Loucy (cell line): ENCODE data around the gene PRKACA.

Source experiments
- H2AFZ ChIP-seq: fragments of 200-600 bp; sonication (generic); 2 replicates; pipeline ENCODE4 v1.6.0; 2016; ENCODE audit warnings: antibody characterized with exemption, mild to moderate bottlenecking, low read length, moderate library complexity
- H3F3A ChIP-seq: fragments of 200-600 bp; 2 replicates; pipeline ENCODE4 v1.6.0; 2016; ENCODE audit warnings: antibody characterized with exemption, low read depth, mild to moderate bottlenecking
- H3K27me3 ChIP-seq: fragments of 200-600 bp; sonication (generic); 2 replicates; pipeline ENCODE4 v1.6.1; 2014; ENCODE audit warnings: low read length, mild to moderate bottlenecking; ENCODE audit not compliant: insufficient read depth, poor library complexity, severe bottlenecking
- H3K36me3 ChIP-seq: fragments of 200-600 bp; sonication (generic); 2 replicates; pipeline ENCODE4 v1.6.1; 2016; ENCODE audit warnings: low read length; ENCODE audit not compliant: insufficient read depth
- H3K4me1 ChIP-seq: fragments of 200-600 bp; sonication (generic); 2 replicates; pipeline ENCODE4 v1.5.1; 2014; ENCODE audit warnings: low read length, mild to moderate bottlenecking; ENCODE audit not compliant: insufficient read depth, poor library complexity, severe bottlenecking
- H3K4me2 ChIP-seq: fragments of 200-600 bp; sonication (generic); 2 replicates; pipeline ENCODE4 v1.6.0; 2014; ENCODE audit warnings: antibody characterized with exemption, low read length, low read depth, mild to moderate bottlenecking; ENCODE audit not compliant: poor library complexity, severe bottlenecking
- H3K4me3 ChIP-seq: fragments of 200-600 bp; sonication (generic); 2 replicates; pipeline ENCODE4 v1.5.1; 2014; ENCODE audit warnings: low read length, mild to moderate bottlenecking, mixed read lengths; ENCODE audit not compliant: poor library complexity, severe bottlenecking
- H3K79me2 ChIP-seq: fragments of 200-600 bp; sonication (generic); 2 replicates; pipeline ENCODE4 v1.6.1; 2014; ENCODE audit warnings: low read length; ENCODE audit not compliant: insufficient read depth
- H3K9ac ChIP-seq: fragments of 200-600 bp; sonication (generic); 2 replicates; pipeline ENCODE4 v1.6.0; 2014; ENCODE audit warnings: mild to moderate bottlenecking, low read depth, low read length, moderate library complexity; ENCODE audit not compliant: poor library complexity, severe bottlenecking
- H3K9me2 ChIP-seq: fragments of 200-600 bp; sonication (generic); replicated peaks from 2 replicates; pipeline ENCODE4 v1.6.1; 2016; ENCODE audit warnings: low read depth, low read length, mixed read lengths
- H3K9me3 ChIP-seq: fragments of 200-600 bp; sonication (generic); 2 replicates; pipeline ENCODE4 v1.6.1; 2014; ENCODE audit warnings: mild to moderate bottlenecking, antibody characterized with exemption, low read length, low read depth; ENCODE audit not compliant: insufficient read depth
- H4K20me1 ChIP-seq: fragments of 200-600 bp; sonication (generic); 2 replicates; pipeline ENCODE4 v1.6.0; 2014; ENCODE audit warnings: antibody characterized with exemption, low read length, mild to moderate bottlenecking; ENCODE audit not compliant: insufficient read depth, poor library complexity, severe bottlenecking
- CTCF ChIP-seq: fragments of 200-600 bp; sonication (generic); conservative IDR thresholded peaks from 2 replicates; pipeline ENCODE4 v1.5.1; 2014; ENCODE audit warnings: mild to moderate bottlenecking, antibody characterized with exemption, low read length
- EZH2phosphoT487 ChIP-seq: fragments of 200-600 bp; IDR thresholded peaks from 2 replicates; pipeline ENCODE4 v1.6.1; 2018; ENCODE audit warnings: antibody characterized with exemption, mild to moderate bottlenecking, moderate library complexity, borderline replicate concordance

PRKACA gene

DNA sequence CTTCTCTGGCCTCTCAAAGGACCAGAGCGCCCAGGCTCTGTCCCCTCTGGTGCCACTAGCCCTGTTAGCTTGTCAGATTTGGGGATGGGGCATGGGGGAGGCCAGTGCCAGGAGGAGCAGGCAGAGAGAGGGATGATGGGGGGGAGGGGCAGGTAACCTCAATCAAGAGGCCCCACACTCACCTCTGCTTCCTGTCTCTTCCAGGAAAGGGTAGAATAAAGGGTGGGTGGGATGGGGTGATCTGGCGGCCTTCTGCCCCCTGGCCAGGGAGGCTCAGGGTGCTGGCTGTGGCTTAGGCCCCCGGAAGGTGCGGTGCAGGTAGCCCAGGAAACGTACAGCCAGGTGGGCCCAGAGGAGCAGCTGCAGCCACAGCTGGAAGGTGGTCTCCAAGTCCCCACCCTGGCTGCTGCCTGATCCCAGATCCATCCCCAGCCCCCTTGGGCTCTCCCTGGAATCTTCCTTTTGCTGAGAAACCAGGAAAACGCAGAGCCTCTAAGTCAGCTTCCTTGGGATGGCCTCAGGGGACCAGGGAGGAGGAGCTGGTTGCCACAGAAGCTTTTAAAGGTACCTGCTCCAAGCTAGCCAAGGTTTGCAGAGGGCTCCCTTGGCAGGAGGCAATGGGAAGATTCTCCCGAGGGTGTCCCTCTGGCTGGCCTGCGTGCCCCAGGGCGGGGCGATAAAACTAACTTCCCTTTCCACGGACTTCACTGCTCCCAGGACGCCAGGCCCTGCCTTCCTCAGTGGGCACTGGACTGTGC lies 5.3 kb downstream of the PRKACA start:
- Histone ChIP-seq H3K9ac (peak overlapping the region; percentile 15), H4K20me1 (peaks cover 18% of the 10 kb centered on the region), H3K9me3 (no peaks in the 10 kb centered on the region), H2AFZ (no peak overlapping the region), H3K4me1 (peaks cover 49% of the 10 kb centered on the region), H3K79me2 (peaks cover 33% of the 10 kb centered on the region; the same call in 1 of the 2 replicates), H3F3A (no peaks in the 10 kb centered on the region), H3K9me2 (no peaks in the 10 kb centered on the region), H3K4me3 (no peak overlapping the region), H3K36me3 (no peaks in the 10 kb centered on the region), H3K27me3 (no peaks in the 10 kb centered on the region), H3K4me2 (peak overlapping the region; percentile 33)
- TF ChIP-seq CTCF, result no peak
- TF ChIP-seq EZH2phosphoT487, result no peak

GRCh38 chr19:14111486-14111885 lies 6.1 kb downstream of the PRKACA start:
- peaks cover 26% of the 10 kb centered on the region; the same call in 1 of the 2 replicates for H3K79me2 ChIP-seq

GRCh38 chr19:14110650-14111049 lies 6.9 kb downstream of the PRKACA start:
- H2AFZ ChIP-seq, result no peak overlapping the region

More at GRCh38 chr19:14111486-14111885, 6.1 kb downstream of the PRKACA start:
- Histone ChIP-seq H3F3A (no peaks in the 10 kb centered on the region), H3K4me1 (peaks cover 42% of the 10 kb centered on the region), H3K9ac (no peak overlapping the region), H3K9me2 (no peaks in the 10 kb centered on the region), H3K9me3 (no peaks in the 10 kb centered on the region), H3K36me3 (no peaks in the 10 kb centered on the region), H3K4me3 (no peak overlapping the region), H3K4me2 (no peak overlapping the region), H3K27me3 (no peaks in the 10 kb centered on the region), H4K20me1 (peaks cover 11% of the 10 kb centered on the region), H2AFZ (no peak overlapping the region)
- TF ChIP-seq CTCF, result no peak
- no peak for TF ChIP-seq EZH2phosphoT487

More at GRCh38 chr19:14110650-14111049, 6.9 kb downstream of the PRKACA start:
- Histone ChIP-seq H3K4me2 (no peak overlapping the region), H3K36me3 (no peaks in the 10 kb centered on the region; the same call in 1 of the 2 replicates), H3K27me3 (no peaks in the 10 kb centered on the region), H3K4me3 (no peak overlapping the region), H3K4me1 (peaks cover 33% of the 10 kb centered on the region), H3K79me2 (peaks cover 17% of the 10 kb centered on the region; the same call in 1 of the 2 replicates), H4K20me1 (peaks cover 6% of the 10 kb centered on the region), H3F3A (no peaks in the 10 kb centered on the region), H3K9ac (no peak overlapping the region), H3K9me3 (no peaks in the 10 kb centered on the region), H3K9me2 (no peaks in the 10 kb centered on the region)
- no peak for TF ChIP-seq EZH2phosphoT487
- no peak for TF ChIP-seq CTCF
